ENCODE measurements around the gene ABLIM3. TPM values are rescaled to one million over a fixed set of nuclear protein-coding genes. Genes with fewer than 3 reads are reported as not detected.

The ABLIM3 gene
- total and polyA plus RNA-seq, 2 of the 13 experiments (the other 11 are each of a cell fraction or from before 2014, with no cell fraction given) = 0.53 to 6.3 TPM

DNA sequence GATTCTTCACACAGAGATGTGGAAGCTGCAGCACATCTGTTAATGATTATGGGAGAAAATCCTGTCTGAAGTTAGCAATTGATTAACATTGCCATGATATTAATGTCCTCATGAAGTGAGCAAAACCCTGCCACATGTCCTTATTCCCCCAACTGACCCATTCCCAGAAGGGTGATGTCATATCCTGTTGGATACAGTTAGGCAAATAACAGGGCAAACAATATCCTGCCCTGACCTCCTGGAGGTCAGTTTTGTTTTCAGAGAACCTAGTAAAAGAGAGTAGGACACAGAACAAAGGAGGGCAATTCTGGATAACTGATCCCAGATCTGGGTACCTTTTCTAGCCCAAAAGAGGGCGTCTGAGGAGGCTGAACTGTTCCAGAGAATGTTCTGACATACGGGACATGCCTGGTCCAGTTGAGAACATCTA, 11.0 kb downstream of the ABLIM3 start (continued):
- no peak for TF ChIP-seq MBNL3 (CRISPR knock-in tag; conservative IDR thresholded peaks at IDR 0.05)
- peak; percentile 52; the same call in 1 of the 2 replicates for TF ChIP-seq ISL2 (CRISPR knock-in tag; IDR thresholded peaks at IDR 0.05)
- TF ChIP-seq, protein P1, sequence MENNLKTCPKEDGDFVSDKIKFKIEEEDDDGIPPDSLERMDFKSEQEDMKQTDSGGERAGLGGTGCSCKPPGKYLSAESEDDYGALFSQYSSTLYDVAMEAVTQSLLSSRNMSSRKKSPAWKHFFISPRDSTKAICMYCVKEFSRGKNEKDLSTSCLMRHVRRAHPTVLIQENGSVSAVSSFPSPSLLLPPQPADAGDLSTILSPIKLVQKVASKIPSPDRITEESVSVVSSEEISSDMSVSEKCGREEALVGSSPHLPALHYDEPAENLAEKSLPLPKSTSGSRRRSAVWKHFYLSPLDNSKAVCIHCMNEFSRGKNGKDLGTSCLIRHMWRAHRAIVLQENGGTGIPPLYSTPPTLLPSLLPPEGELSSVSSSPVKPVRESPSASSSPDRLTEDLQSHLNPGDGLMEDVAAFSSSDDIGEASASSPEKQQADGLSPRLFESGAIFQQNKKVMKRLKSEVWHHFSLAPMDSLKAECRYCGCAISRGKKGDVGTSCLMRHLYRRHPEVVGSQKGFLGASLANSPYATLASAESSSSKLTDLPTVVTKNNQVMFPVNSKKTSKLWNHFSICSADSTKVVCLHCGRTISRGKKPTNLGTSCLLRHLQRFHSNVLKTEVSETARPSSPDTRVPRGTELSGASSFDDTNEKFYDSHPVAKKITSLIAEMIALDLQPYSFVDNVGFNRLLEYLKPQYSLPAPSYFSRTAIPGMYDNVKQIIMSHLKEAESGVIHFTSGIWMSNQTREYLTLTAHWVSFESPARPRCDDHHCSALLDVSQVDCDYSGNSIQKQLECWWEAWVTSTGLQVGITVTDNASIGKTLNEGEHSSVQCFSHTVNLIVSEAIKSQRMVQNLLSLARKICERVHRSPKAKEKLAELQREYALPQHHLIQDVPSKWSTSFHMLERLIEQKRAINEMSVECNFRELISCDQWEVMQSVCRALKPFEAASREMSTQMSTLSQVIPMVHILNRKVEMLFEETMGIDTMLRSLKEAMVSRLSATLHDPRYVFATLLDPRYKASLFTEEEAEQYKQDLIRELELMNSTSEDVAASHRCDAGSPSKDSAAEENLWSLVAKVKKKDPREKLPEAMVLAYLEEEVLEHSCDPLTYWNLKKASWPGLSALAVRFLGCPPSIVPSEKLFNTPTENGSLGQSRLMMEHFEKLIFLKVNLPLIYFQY (CRISPR knock-in tag; IDR thresholded peaks at IDR 0.05; ENCODE audit: borderline replicate concordance) = peak; percentile 59; the same call in 1 of the 2 replicates
- TF ChIP-seq, protein P2, sequence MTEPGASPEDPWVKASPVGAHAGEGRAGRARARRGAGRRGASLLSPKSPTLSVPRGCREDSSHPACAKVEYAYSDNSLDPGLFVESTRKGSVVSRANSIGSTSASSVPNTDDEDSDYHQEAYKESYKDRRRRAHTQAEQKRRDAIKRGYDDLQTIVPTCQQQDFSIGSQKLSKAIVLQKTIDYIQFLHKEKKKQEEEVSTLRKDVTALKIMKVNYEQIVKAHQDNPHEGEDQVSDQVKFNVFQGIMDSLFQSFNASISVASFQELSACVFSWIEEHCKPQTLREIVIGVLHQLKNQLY (CRISPR knock-in tag; IDR thresholded peaks at IDR 0.05) = peak; percentile 59; the same call in 1 of the 2 replicates
- TF ChIP-seq, protein P3, sequence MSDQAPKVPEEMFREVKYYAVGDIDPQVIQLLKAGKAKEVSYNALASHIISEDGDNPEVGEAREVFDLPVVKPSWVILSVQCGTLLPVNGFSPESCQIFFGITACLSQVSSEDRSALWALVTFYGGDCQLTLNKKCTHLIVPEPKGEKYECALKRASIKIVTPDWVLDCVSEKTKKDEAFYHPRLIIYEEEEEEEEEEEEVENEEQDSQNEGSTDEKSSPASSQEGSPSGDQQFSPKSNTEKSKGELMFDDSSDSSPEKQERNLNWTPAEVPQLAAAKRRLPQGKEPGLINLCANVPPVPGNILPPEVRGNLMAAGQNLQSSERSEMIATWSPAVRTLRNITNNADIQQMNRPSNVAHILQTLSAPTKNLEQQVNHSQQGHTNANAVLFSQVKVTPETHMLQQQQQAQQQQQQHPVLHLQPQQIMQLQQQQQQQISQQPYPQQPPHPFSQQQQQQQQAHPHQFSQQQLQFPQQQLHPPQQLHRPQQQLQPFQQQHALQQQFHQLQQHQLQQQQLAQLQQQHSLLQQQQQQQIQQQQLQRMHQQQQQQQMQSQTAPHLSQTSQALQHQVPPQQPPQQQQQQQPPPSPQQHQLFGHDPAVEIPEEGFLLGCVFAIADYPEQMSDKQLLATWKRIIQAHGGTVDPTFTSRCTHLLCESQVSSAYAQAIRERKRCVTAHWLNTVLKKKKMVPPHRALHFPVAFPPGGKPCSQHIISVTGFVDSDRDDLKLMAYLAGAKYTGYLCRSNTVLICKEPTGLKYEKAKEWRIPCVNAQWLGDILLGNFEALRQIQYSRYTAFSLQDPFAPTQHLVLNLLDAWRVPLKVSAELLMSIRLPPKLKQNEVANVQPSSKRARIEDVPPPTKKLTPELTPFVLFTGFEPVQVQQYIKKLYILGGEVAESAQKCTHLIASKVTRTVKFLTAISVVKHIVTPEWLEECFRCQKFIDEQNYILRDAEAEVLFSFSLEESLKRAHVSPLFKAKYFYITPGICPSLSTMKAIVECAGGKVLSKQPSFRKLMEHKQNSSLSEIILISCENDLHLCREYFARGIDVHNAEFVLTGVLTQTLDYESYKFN (CRISPR knock-in tag; conservative IDR thresholded peaks at IDR 0.05) = peak; percentile 93
- peak; percentile 68; the same call in 1 of the 2 replicates for TF ChIP-seq SIX1 (CRISPR knock-in tag; IDR thresholded peaks at IDR 0.05; ENCODE audit: borderline replicate concordance)
- TF ChIP-seq, protein P4, sequence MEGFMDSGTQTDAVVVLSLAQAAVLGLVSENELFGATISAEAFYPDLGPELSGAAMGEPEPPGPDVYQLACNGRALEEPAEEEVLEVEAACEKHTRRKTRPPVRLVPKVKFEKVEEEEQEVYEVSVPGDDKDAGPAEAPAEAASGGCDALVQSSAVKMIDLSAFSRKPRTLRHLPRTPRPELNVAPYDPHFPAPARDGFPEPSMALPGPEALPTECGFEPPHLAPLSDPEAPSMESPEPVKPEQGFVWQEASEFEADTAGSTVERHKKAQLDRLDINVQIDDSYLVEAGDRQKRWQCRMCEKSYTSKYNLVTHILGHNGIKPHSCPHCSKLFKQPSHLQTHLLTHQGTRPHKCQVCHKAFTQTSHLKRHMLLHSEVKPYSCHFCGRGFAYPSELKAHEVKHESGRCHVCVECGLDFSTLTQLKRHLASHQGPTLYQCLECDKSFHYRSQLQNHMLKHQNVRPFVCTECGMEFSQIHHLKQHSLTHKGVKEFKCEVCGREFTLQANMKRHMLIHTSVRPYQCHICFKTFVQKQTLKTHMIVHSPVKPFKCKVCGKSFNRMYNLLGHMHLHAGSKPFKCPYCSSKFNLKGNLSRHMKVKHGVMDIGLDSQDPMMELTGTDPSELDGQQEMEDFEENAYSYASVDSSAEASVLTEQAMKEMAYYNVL (CRISPR knock-in tag; IDR thresholded peaks at IDR 0.05; ENCODE audit: borderline replicate concordance) = peak; percentile 65; the same call in 1 of the 2 replicates
- no peak for TF ChIP-seq CHCHD3 (CRISPR knock-in tag; IDR thresholded peaks at IDR 0.05)
- TF ChIP-seq CREB1 (IDR thresholded peaks at IDR 0.05) = peak; percentile 82
- peak; percentile 83 for TF ChIP-seq CREB1 (CRISPR knock-in tag; IDR thresholded peaks at IDR 0.05)
- no peak for TF ChIP-seq SOX6 (IDR thresholded peaks at IDR 0.05)
- TF ChIP-seq SOX6 (CRISPR knock-in tag; IDR thresholded peaks at IDR 0.05) = peak; percentile 96
- peak; percentile 52; the same call in 1 of the 2 replicates for TF ChIP-seq HOXA3 (CRISPR knock-in tag; IDR thresholded peaks at IDR 0.05)
- TF ChIP-seq, protein P5, sequence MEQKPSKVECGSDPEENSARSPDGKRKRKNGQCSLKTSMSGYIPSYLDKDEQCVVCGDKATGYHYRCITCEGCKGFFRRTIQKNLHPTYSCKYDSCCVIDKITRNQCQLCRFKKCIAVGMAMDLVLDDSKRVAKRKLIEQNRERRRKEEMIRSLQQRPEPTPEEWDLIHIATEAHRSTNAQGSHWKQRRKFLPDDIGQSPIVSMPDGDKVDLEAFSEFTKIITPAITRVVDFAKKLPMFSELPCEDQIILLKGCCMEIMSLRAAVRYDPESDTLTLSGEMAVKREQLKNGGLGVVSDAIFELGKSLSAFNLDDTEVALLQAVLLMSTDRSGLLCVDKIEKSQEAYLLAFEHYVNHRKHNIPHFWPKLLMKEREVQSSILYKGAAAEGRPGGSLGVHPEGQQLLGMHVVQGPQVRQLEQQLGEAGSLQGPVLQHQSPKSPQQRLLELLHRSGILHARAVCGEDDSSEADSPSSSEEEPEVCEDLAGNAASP (CRISPR knock-in tag; IDR thresholded peaks at IDR 0.05; ENCODE audit: borderline replicate concordance) = peak; percentile 95
- TF ChIP-seq, protein P6, sequence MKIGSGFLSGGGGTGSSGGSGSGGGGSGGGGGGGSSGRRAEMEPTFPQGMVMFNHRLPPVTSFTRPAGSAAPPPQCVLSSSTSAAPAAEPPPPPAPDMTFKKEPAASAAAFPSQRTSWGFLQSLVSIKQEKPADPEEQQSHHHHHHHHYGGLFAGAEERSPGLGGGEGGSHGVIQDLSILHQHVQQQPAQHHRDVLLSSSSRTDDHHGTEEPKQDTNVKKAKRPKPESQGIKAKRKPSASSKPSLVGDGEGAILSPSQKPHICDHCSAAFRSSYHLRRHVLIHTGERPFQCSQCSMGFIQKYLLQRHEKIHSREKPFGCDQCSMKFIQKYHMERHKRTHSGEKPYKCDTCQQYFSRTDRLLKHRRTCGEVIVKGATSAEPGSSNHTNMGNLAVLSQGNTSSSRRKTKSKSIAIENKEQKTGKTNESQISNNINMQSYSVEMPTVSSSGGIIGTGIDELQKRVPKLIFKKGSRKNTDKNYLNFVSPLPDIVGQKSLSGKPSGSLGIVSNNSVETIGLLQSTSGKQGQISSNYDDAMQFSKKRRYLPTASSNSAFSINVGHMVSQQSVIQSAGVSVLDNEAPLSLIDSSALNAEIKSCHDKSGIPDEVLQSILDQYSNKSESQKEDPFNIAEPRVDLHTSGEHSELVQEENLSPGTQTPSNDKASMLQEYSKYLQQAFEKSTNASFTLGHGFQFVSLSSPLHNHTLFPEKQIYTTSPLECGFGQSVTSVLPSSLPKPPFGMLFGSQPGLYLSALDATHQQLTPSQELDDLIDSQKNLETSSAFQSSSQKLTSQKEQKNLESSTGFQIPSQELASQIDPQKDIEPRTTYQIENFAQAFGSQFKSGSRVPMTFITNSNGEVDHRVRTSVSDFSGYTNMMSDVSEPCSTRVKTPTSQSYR (CRISPR knock-in tag; IDR thresholded peaks at IDR 0.05; ENCODE audit: borderline replicate concordance) = peak; percentile 49; the same call in 1 of the 2 replicates
